ENCODE measurements around the gene NLRP5.

DNA sequence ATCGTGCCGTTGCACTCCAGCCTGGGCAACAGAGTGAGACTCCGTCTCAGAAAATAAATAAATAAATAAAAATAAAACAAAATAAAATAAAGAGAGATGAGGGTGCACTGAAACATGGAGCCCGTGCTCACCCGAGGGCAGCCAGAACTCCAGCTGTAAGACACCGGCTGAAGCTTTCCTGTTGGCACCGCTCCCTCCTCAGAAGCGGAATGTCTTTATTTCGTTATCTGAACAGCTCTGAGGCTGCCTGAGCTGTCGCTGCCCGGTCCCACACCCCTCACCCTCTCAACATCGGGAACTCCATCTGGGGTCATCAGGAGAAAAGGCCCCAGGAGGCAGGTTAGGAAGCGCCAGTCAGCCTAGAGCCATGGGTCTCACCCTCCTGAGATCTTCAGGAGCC is 110.1 kb downstream of the NLRP5 start:
- TF ChIP-seq, protein P1, sequence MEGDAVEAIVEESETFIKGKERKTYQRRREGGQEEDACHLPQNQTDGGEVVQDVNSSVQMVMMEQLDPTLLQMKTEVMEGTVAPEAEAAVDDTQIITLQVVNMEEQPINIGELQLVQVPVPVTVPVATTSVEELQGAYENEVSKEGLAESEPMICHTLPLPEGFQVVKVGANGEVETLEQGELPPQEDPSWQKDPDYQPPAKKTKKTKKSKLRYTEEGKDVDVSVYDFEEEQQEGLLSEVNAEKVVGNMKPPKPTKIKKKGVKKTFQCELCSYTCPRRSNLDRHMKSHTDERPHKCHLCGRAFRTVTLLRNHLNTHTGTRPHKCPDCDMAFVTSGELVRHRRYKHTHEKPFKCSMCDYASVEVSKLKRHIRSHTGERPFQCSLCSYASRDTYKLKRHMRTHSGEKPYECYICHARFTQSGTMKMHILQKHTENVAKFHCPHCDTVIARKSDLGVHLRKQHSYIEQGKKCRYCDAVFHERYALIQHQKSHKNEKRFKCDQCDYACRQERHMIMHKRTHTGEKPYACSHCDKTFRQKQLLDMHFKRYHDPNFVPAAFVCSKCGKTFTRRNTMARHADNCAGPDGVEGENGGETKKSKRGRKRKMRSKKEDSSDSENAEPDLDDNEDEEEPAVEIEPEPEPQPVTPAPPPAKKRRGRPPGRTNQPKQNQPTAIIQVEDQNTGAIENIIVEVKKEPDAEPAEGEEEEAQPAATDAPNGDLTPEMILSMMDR (IDR thresholded peaks at IDR 0.05; ENCODE audit: borderline replicate concordance, extremely low read depth, low read length, poor library complexity, severe bottlenecking) = no peak
- no peak for TF ChIP-seq EZH2 (IDR thresholded peaks at IDR 0.05; ENCODE audit: borderline replicate concordance, low read depth, low read length, severe bottlenecking)

Measured in DND-41 (cell line).